GM21717 (cell line): Measurements from ENCODE around the gene RALA.
"Not testable (repeated sequence)": the region's sequence is repeated elsewhere in the genome, so short reads cannot be mapped to it uniquely, and the experiment has no call there.

ENCODE experiments used
- ATAC-seq: cut with Tn5 transposase; IDR thresholded peaks from one replicate; pipeline ENCODE4 v1.9.1; 2021; ENCODE audit warnings: mild to moderate bottlenecking, moderate library complexity; ENCODE audit not compliant: unreplicated experiment

RALA gene

GRCh38 chr7:39644170-39644569 is 20.8 kb downstream of the RALA start:
- no peak for ATAC-seq

- ATAC-seq: no peak
Observed at GRCh38 chr7:39645482-39646407, 22.4 kb downstream of the RALA start.

GRCh38 chr7:39647816-39648215 is 24.4 kb downstream of the RALA start:
- no peak for ATAC-seq

GRCh38 chr7:39650676-39651075 is 27.3 kb downstream of the RALA start:
- no peak for ATAC-seq

GRCh38 chr7:39651265-39651664 is 27.9 kb downstream of the RALA start:
- ATAC-seq: no peak

- ATAC-seq: no peak
Observed at GRCh38 chr7:39656415-39656814, 33.0 kb downstream of the RALA start.

- ATAC-seq: no peak
Observed at GRCh38 chr7:39659356-39660013, 36.1 kb downstream of the RALA start.

GRCh38 chr7:39661960-39662359 is 38.6 kb downstream of the RALA start:
- no peak for ATAC-seq

- no peak for ATAC-seq
Observed at GRCh38 chr7:39663263-39663662, 39.9 kb downstream of the RALA start.

GRCh38 chr7:39664057-39664456 is 40.7 kb downstream of the RALA start:
- ATAC-seq: no peak

- ATAC-seq: no peak
Observed at GRCh38 chr7:39664585-39664984, 41.2 kb downstream of the RALA start.

GRCh38 chr7:39666562-39666961 is 43.2 kb downstream of the RALA start:
- ATAC-seq: no peak

GRCh38 chr7:39667341-39667923 is 44.1 kb downstream of the RALA start:
- ATAC-seq: no peak

- ATAC-seq: not testable (repeated sequence)
Observed at GRCh38 chr7:39668280-39668679, 44.9 kb downstream of the RALA start.

GRCh38 chr7:39670052-39670451 is 46.7 kb downstream of the RALA start:
- no peak for ATAC-seq

GRCh38 chr7:39670934-39671333 is 47.6 kb downstream of the RALA start:
- ATAC-seq: no peak

GRCh38 chr7:39672176-39672575 is 48.8 kb downstream of the RALA start:
- ATAC-seq: no peak

- no peak for ATAC-seq
Observed at GRCh38 chr7:39673868-39674267, 50.5 kb downstream of the RALA start.

GRCh38 chr7:39674406-39674805 is 51.0 kb downstream of the RALA start:
- no peak for ATAC-seq

GRCh38 chr7:39676346-39676745 is 53.0 kb downstream of the RALA start:
- ATAC-seq: no peak

- no peak for ATAC-seq
Observed at GRCh38 chr7:39678930-39679709, 55.7 kb downstream of the RALA start.
